ENCODE results near the gene DCN. TPM values are rescaled to one million over a fixed set of nuclear protein-coding genes. Genes with fewer than 3 reads are reported as not detected.

DCN gene
- total RNA-seq = 473 and 502 TPM in 2 replicates

GRCh38 chr12:91182636-91183455, at the start of gene DCN:
DCN (minus strand) TSS chr12:91182817; CDS start chr12:91178552, 4,265 bp downstream.

GRCh38 chr12:91111366-91112325, 71.0 kb downstream of the DCN start, which contains the start of gene LUM:
LUM (minus strand) TSS chr12:91111494; CDS start chr12:91108979, 2,515 bp downstream.

Other genes with a start within 250 kb of the DCN start
- gene CCER1, start 227.6 kb downstream of the DCN start, total RNA-seq = not detected in 2 replicates
- 0.67 TPM in 1 of 2 replicates, not detected in the other for gene EPYC, start 177.8 kb downstream of the DCN start, total RNA-seq
- gene KERA, start 124.8 kb downstream of the DCN start, total RNA-seq = not detected in 2 replicates
- gene LUM, start 71.3 kb downstream of the DCN start, total RNA-seq = 100 and 103 TPM in 2 replicates

Measured in bronchus fibroblast of lung (primary cell).